GM23338 (cell line): ENCODE data around the gene RHOBTB3. TPM values are rescaled to one million over a fixed set of nuclear protein-coding genes. Genes with fewer than 3 reads are reported as not detected.

Source experiments
- ATAC-seq: fragments of 200-7000 bp; cut with Tn5 transposase; 3 replicates; pipeline ENCODE4 v1.9.1; 2020
- DNase-seq: peaks from one replicate; pipeline ENCODE4 v3.0.0-alpha.2; 2015; ENCODE audit warnings: low spot score
- H2AFZ ChIP-seq: fragments of 200-600 bp; sonication (generic); 2 replicates; pipeline ENCODE4 v1.8.0; 2016; ENCODE audit warnings: antibody characterized with exemption, mild to moderate bottlenecking, moderate library complexity
- H3F3A ChIP-seq: fragments of 200-600 bp; sonication (generic); replicated peaks from 2 replicates; pipeline ENCODE4 v1.8.0; 2017; ENCODE audit warnings: antibody characterized with exemption, mixed run types, low read depth
- H3K27ac ChIP-seq: fragments of 200-600 bp; sonication (generic); 2 replicates; pipeline ENCODE4 v1.6.1; 2016; ENCODE audit warnings: low read depth
- H3K27me3 ChIP-seq: fragments of 200-600 bp; sonication (generic); 2 replicates; pipeline ENCODE4 v1.8.0; 2016; ENCODE audit warnings: mild to moderate bottlenecking, mixed run types, moderate library complexity; ENCODE audit not compliant: insufficient read depth
- H3K36me3 ChIP-seq: fragments of 200-600 bp; sonication (generic); 2 replicates; pipeline ENCODE4 v1.8.0; 2016; ENCODE audit warnings: mild to moderate bottlenecking; ENCODE audit not compliant: insufficient read depth
- H3K4me1 ChIP-seq: fragments of 200-600 bp; sonication (generic); 2 replicates; pipeline ENCODE4 v1.8.0; 2016; ENCODE audit warnings: mild to moderate bottlenecking, moderate library complexity; ENCODE audit not compliant: insufficient read depth
- H3K4me2 ChIP-seq: fragments of 200-600 bp; sonication (generic); 2 replicates; pipeline ENCODE4 v1.7.1; 2017; ENCODE audit warnings: mixed run types
- H3K4me3 ChIP-seq: fragments of 200-600 bp; sonication (generic); 2 replicates; pipeline ENCODE4 v1.6.1; 2016; ENCODE audit warnings: mixed run types
- H3K79me2 ChIP-seq: fragments of 200-600 bp; sonication (generic); replicated peaks from 2 replicates; pipeline ENCODE4 v1.8.0; 2017; ENCODE audit warnings: mild to moderate bottlenecking; ENCODE audit not compliant: insufficient read depth
- H3K9me2 ChIP-seq: fragments of 200-600 bp; sonication (generic); 2 replicates; pipeline ENCODE4 v1.8.0; 2017; ENCODE audit not compliant: insufficient read depth
- H4K20me1 ChIP-seq: fragments of 200-600 bp; sonication (generic); replicated peaks from 2 replicates; pipeline ENCODE4 v1.8.0; 2017; ENCODE audit warnings: mild to moderate bottlenecking; ENCODE audit not compliant: insufficient read depth
- H3K27ac Mint-ChIP-seq: 2 replicates; pipeline ENCODE4 v1.8.0; 2020; ENCODE audit warnings: inconsistent platforms, mild to moderate bottlenecking, moderate library complexity, mixed read lengths
- H3K27me3 Mint-ChIP-seq: 3 replicates; pipeline ENCODE4 v1.8.0; 2022; ENCODE audit warnings: low read depth, mild to moderate bottlenecking, moderate library complexity, mixed read lengths, inconsistent platforms; ENCODE audit not compliant: insufficient read depth, poor library complexity
- H3K36me3 Mint-ChIP-seq: 3 replicates; pipeline ENCODE4 v1.8.0; 2021; ENCODE audit warnings: low read depth, mild to moderate bottlenecking, inconsistent platforms, moderate library complexity, mixed read lengths
- H3K4me1 Mint-ChIP-seq: 3 replicates; pipeline ENCODE4 v1.8.0; 2020; ENCODE audit warnings: mild to moderate bottlenecking, inconsistent platforms, mixed read lengths
- H3K4me3 Mint-ChIP-seq: 3 replicates; pipeline ENCODE4 v1.8.0; 2021; ENCODE audit warnings: moderate library complexity, mild to moderate bottlenecking, inconsistent platforms, mixed read lengths
- H3K9me3 Mint-ChIP-seq: 3 replicates; pipeline ENCODE4 v1.8.0; 2020; ENCODE audit warnings: moderate library complexity, mild to moderate bottlenecking, inconsistent platforms, mixed read lengths
- CREB1 ChIP-seq: fragments of 250-450 bp; sonication (Bioruptor Pico); IDR thresholded peaks from 2 replicates; pipeline ENCODE4 v1.5.0; 2020; ENCODE audit warnings: low read depth, mild to moderate bottlenecking, moderate library complexity
- CTCF ChIP-seq, 2 experiments: fragments of 200-600 bp in 1 of 2; sonication (generic) in 1 of 2; conservative IDR thresholded peaks; 2 replicates each; pipeline versions ENCODE4 v1.5.1 to v1.6.1; 2016 to 2017; ENCODE audit warnings: antibody characterized with exemption in 2 of 2, low read depth in 2 of 2, mild to moderate bottlenecking in 2 of 2, moderate library complexity in 1 of 2
- EZH2 ChIP-seq: fragments of 200-600 bp; sonication (generic); IDR thresholded peaks from one replicate; pipeline ENCODE4 v1.8.0; 2017; ENCODE audit warnings: antibody characterized with exemption, mild to moderate bottlenecking, low read depth; ENCODE audit not compliant: unreplicated experiment
- EZH2phosphoT487 ChIP-seq: fragments of 200-600 bp; sonication (generic); IDR thresholded peaks from one replicate; pipeline ENCODE4 v1.8.1; 2018; ENCODE audit warnings: antibody characterized with exemption; ENCODE audit not compliant: unreplicated experiment
- JUNB ChIP-seq: IDR thresholded peaks from one replicate; pipeline ENCODE4 v1.6.1; 2016; ENCODE audit warnings: antibody characterized with exemption; ENCODE audit not compliant: unreplicated experiment
- POLR2AphosphoS5 ChIP-seq: IDR thresholded peaks from 2 replicates; pipeline ENCODE4 v1.6.1; 2016; ENCODE audit warnings: antibody characterized with exemption, low read depth
- REST ChIP-seq: IDR thresholded peaks from one replicate; pipeline ENCODE4 v1.6.1; 2018; ENCODE audit warnings: antibody characterized with exemption; ENCODE audit not compliant: unreplicated experiment
- STAT1 ChIP-seq: IDR thresholded peaks from one replicate; pipeline ENCODE4 v1.6.1; 2016; ENCODE audit warnings: antibody characterized with exemption; ENCODE audit not compliant: unreplicated experiment
- ZNF114 ChIP-seq: fragments of 250-450 bp; sonication (Bioruptor Pico); IDR thresholded peaks from 2 replicates; pipeline ENCODE4 v1.5.0; 2020; ENCODE audit warnings: mild to moderate bottlenecking, moderate library complexity
- ZNF331 ChIP-seq: fragments of 250-450 bp; sonication (Bioruptor Pico); IDR thresholded peaks from 2 replicates; pipeline ENCODE4 v1.5.0; 2020; ENCODE audit warnings: low read depth, mild to moderate bottlenecking, moderate library complexity
- ZNF462 ChIP-seq: fragments of 250-450 bp; sonication (Bioruptor Pico); IDR thresholded peaks from 2 replicates; pipeline ENCODE4 v1.5.0; 2020; ENCODE audit warnings: mild to moderate bottlenecking, moderate library complexity
- polyA plus RNA-seq: library from polyadenylated mRNA; unstranded; fragments of >200 nt; fragmentation: Nextera tagmentation; extraction: Ambion mirVana; gene quantifications from 2 replicates; pipeline ENCODE4 v1.2.1, GENCODE V29; 2016
- total RNA-seq: library from RNA; depleted of rRNA; stranded (reverse); fragments of >200 nt; shearing (Covaris generic); gene quantifications from 2 replicates; pipeline ENCODE4 v1.2.3, GENCODE V29; 2014

RHOBTB3 gene
- total and polyA plus RNA-seq, 2 experiments from 2014 or later: 10.0 to 13.4 TPM

DNA sequence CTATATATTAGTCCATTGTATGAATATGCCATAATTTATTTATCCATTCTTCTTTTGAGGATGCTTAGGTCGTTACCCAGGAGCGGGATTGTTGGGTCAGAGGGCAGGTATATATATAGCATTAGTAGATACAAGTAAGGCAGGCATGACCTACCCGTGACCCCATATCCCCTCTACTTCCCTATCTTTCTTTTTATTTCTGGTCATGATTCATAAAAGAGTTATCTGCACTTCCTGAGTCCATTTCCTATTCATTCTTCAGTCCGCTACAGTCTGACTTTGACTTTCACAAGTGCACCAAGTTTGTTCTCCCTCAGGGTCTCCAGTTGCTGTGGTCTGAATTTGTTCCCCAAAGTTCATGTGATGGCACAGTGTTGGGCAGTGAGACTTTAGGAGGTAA is 6.9 kb downstream of the RHOBTB3 start:
- TF ChIP-seq CTCF (conservative IDR thresholded peaks at IDR 0.05; ENCODE audit: low read depth in 2 of 2) (no peak), STAT1 (no peak), CREB1 (CRISPR knock-in tag) (no peak), EZH2phosphoT487 (no peak), POLR2AphosphoS5 (no peak), ZNF114 (CRISPR knock-in tag) (no peak), EZH2 (no peak), ZNF462 (CRISPR knock-in tag) (no peak), REST (no peak), ZNF331 (CRISPR knock-in tag) (no peak), JUNB (no peak)
- Mint-ChIP-seq H3K9me3 (no peaks in the 10 kb centered on the region), H3K4me3 (no peak overlapping the region), H3K36me3 (no peaks in the 10 kb centered on the region; the same call in 1 of the 3 replicates), H3K4me1 (no peaks in the 10 kb centered on the region), H3K27ac (no peak overlapping the region), H3K27me3 (no peaks in the 10 kb centered on the region)
- Histone ChIP-seq H2AFZ (no peak overlapping the region), H3K4me1 (no peaks in the 10 kb centered on the region), H3K27me3 (peaks cover 26% of the 10 kb centered on the region), H3K4me2 (no peak overlapping the region), H3K4me3 (no peak overlapping the region), H3K79me2 (no peaks in the 10 kb centered on the region), H3F3A (no peaks in the 10 kb centered on the region), H4K20me1 (no peaks in the 10 kb centered on the region; the same call in 1 of the 2 replicates), H3K36me3 (no peaks in the 10 kb centered on the region), H3K27ac (no peak overlapping the region), H3K9me2 (no peaks in the 10 kb centered on the region)
- DNase-seq (no peak), ATAC-seq (no peak)
